DMS153 treated with DMSO at 0.1 percent for 48 hours (cell line): ENCODE results near the gene NFIL3.
"Not testable (repeated sequence)": the region's sequence is repeated elsewhere in the genome, so short reads cannot be mapped to it uniquely, and the experiment has no call there.

Source experiments
- DNase-seq: peaks from one replicate; lab custom pipeline; 2025; ENCODE audit not compliant: unreplicated experiment; lab: John Stamatoyannopoulos, UW

The NFIL3 gene

GRCh38 chr9:91398926-91399325 is 24.7 kb downstream of the NFIL3 start:
- no peak for DNase-seq

- DNase-seq: no peak
Measured at GRCh38 chr9:91395553-91396471, 27.8 kb downstream of the NFIL3 start.

GRCh38 chr9:91395106-91395552 is 28.5 kb downstream of the NFIL3 start:
- DNase-seq: no peak

- DNase-seq: no peak
Measured at GRCh38 chr9:91393826-91394225, 29.8 kb downstream of the NFIL3 start.

- DNase-seq: no peak
Measured at GRCh38 chr9:91392435-91392834, 31.2 kb downstream of the NFIL3 start.

- DNase-seq: no peak
Measured at GRCh38 chr9:91391818-91392217, 31.8 kb downstream of the NFIL3 start.

GRCh38 chr9:91391412-91391811 is 32.2 kb downstream of the NFIL3 start:
- no peak for DNase-seq

GRCh38 chr9:91389686-91390085 is 33.9 kb downstream of the NFIL3 start:
- DNase-seq: not testable (repeated sequence)

GRCh38 chr9:91386765-91387164 is 36.9 kb downstream of the NFIL3 start:
- DNase-seq: no peak

- no peak for DNase-seq
Measured at GRCh38 chr9:91384954-91385353, 38.7 kb downstream of the NFIL3 start.

- DNase-seq: no peak
Measured at GRCh38 chr9:91383577-91383976, 40.1 kb downstream of the NFIL3 start.

GRCh38 chr9:91382298-91382697 is 41.3 kb downstream of the NFIL3 start:
- no peak for DNase-seq

- DNase-seq: no peak
Measured at GRCh38 chr9:91379426-91379825, 44.2 kb downstream of the NFIL3 start.

GRCh38 chr9:91378695-91379127 is 44.9 kb downstream of the NFIL3 start:
- no peak for DNase-seq

- not testable (repeated sequence) for DNase-seq
Measured at GRCh38 chr9:91378054-91378453, 45.6 kb downstream of the NFIL3 start.

- DNase-seq: no peak
Measured at GRCh38 chr9:91376239-91376638, 47.4 kb downstream of the NFIL3 start.

- DNase-seq: no peak
Measured at GRCh38 chr9:91374939-91375338, 48.7 kb downstream of the NFIL3 start.

GRCh38 chr9:91371894-91372293 is 51.7 kb downstream of the NFIL3 start:
- no peak for DNase-seq

- not testable (repeated sequence) for DNase-seq
Measured at GRCh38 chr9:91370006-91370405, 53.6 kb downstream of the NFIL3 start.

GRCh38 chr9:91364702-91365101 is 58.9 kb downstream of the NFIL3 start:
- no peak for DNase-seq

GRCh38 chr9:91364005-91364404 is 59.6 kb downstream of the NFIL3 start:
- DNase-seq: no peak

- DNase-seq: no peak
Measured at GRCh38 chr9:91362051-91362611, 61.5 kb downstream of the NFIL3 start.
